Activated T-cell treated with anti-CD3 and anti-CD28 coated beads for 48 hours (primary cell): ENCODE results near the gene ACKR3.

ENCODE experiments used
- DNase-seq: peaks from one replicate; pipeline ENCODE4 v3.0.0-alpha.2; 2020; ENCODE audit warnings: low read depth

Gene ACKR3

GRCh38 chr2:236569573-236569973, at the start of gene ACKR3:
ACKR3 (plus strand) TSS chr2:236569825; CDS start chr2:236580466, 10,641 bp downstream.
- DNase-seq = peak; percentile 41

DNA sequence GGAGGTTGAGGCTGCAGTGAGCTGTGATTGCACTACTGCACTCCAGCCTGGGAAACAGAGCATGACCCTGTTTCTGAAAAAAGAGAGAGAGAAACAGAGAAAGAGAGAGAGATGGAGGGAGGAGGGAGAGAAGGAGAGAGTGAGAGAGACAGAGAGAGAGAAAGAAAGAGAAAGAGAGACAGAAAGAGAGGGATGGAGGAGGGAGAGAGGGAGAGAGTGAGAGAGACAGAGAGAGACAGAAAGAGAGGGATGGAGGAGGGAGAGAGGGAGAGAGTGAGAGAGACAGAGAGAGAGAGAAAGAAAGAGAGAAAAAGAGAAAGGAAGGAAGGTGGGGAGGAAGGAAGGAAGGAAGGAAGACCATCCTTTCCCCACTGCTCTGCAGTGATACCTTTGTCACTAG, 48.1 kb upstream of the ACKR3 start:
- DNase-seq = no peak

DNA sequence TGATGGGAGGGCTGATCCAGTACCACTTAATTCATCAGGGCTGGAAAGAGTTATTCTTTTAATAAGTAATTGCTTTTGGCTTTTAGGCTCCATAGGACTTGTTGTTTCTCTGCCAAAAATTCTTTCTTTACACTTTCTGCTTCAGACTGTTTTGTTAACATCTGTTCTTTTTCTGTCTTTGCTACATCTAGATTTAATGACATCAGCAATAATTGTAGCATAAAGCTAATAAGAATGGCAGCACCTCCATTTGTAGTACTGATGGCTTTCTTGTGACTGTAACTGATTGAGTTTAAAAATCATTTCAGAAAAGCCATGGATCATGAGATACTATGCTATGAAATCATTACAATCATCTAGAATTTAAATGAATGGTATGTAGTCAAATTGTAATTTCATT, 46.4 kb upstream of the ACKR3 start:
- no peak for DNase-seq

GRCh38 chr2:236525411-236525997, 44.1 kb upstream of the ACKR3 start:
- DNase-seq = no peak

DNA sequence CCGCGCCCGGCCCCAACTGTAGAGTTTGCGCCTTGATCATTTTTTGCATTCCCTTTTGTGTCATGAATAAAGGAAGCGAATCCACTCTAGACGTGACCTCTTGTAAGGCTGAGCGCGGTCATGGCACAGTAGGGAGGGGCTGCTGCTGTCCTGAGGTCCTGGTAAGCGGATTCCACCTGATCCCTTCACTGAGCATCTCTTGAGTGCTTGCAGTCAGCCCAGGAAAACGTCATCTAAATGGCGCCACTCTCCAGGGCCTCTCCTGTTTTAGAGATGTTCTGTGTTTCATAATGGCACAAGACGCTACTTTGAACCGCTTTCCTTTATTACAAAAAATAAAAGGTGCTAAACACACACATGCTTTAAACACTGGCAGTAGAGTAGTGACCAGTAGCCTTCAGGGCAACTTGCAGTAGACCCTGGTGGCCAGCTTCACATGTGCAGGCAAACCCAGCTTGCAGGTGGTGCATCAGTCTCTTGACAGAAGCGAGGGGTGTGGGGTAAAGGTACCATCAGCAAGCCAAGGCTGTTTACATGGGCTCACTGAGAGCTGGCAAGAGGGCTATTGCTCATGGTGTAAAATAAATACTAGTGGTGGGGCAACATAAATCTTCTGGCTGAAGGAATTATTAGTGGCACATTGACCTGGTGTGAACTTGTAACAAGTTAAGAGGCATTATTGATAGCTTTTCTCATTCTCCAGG, 43.0 kb upstream of the ACKR3 start:
- no peak for DNase-seq

- DNase-seq = no peak
Measured at GRCh38 chr2:236527159-236527630, 42.4 kb upstream of the ACKR3 start.

- no peak for DNase-seq
Measured at GRCh38 chr2:236529606-236530005, 40.0 kb upstream of the ACKR3 start.

GRCh38 chr2:236530512-236530911, 39.1 kb upstream of the ACKR3 start:
- no peak for DNase-seq

DNA sequence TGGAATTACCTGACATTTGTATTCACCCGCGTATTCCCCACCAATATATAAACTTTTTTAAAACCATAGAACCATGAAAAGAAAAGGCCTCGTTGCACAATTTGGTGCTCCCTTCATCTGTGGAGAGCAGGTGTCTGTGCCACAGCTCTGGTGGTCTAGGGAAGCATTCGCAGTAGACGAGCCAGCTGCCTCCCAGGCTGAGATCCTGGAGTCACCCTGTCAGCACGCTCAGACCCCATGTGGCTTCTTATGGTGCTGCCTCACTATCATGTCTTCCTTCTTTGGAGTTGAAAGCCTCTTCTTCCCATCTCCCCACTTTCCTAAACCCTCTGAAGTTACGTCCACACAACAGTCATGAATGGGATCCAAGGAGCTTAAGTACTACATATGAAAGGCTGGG, 38.4 kb upstream of the ACKR3 start:
- DNase-seq = no peak

DNA sequence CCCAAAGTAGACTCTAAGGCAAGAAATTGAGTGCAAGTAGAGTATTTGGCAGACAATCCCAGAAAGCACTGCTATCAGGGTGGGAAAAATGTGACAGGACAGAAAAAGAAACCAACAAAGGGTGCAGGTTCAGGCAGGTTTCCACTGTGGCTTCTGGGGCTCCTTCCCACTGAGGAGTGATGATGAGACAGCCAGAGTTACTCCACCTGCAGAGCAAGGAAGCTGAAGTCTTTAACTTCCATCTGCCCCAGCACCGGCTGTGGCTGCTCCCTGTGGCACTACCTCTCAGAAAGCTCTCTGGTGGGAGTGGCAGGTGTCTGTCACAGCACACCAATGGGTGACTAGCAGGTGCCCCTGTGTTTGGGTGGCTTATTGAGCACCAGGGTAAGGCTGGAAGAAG, 37.6 kb upstream of the ACKR3 start:
- DNase-seq = no peak

DNA sequence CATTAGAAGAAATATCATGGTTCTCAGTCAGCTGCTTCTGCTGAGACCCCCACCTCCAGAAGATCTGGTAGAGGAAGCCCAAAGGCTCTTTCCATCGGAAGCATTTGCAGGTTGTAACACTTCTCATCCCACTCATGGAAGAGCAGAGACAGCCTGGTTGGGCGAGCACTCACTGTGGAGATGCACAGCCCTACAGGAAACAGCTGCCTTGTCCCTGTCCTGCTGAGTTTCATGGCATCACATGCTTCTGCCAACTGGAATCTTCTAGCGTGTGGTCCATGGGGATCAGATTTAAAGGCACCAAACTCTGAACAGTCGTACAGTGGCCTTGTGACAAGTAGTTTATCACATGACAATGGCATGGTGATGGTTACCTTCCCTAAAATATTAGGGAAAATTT, 36.3 kb upstream of the ACKR3 start:
- no peak for DNase-seq

- no peak for DNase-seq
Measured at GRCh38 chr2:236535024-236535423, 34.6 kb upstream of the ACKR3 start.

DNA sequence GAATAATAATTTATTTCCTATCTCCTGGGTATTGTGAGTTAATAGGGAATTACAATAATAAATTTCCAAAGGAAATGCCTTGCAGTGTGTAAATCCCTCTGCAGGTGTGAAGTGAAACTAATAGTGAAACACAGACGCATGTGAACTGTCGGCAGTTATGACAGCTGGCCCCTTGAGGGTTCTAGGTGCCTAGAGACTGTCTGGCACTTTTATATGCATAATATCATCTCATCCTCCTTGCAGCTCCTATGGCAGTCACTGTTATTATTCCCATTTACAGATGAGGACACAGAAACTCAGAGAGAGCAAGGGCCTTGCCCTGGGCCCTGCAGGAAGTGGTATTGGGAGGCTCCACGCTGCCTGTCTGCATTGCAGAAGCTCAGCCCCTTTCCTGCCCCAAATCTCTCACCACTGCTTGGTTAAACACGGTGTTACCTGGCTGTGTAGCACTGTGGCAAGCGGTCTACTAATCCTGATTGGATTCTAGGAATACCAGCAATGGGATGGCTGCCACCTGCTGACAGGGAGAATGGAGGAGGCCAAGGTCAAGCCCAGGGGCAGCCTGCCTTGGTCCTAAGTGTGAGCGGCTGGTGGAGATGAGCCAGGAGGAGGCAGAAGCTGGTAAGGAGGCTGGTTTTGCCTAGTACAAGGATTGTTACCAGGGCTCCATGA, 32.8 kb upstream of the ACKR3 start:
- peak; percentile 31 for DNase-seq

GRCh38 chr2:236538242-236538641, 31.4 kb upstream of the ACKR3 start:
- no peak for DNase-seq

GRCh38 chr2:236541008-236541562, 28.5 kb upstream of the ACKR3 start:
- no peak for DNase-seq

DNA sequence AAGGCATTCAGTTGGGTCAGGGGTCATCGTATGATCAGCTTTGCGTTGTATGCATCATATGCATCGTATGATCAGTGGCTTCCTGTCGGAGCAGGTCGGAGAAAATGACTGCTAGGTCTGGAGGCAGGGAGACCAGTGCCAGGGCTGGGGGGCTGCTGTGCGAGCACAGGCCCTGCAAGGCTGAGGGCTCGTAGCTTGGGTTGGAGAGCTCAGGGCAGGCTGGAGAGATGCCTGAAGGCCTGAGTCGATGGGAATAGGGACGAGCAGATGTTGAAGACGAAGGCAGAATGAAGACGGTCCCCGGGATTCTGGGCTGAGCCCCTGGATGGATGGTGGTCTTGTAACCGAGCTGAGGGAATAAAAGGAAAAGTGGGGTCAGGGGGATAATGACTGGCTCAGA, 25.3 kb upstream of the ACKR3 start:
- no peak for DNase-seq

DNA sequence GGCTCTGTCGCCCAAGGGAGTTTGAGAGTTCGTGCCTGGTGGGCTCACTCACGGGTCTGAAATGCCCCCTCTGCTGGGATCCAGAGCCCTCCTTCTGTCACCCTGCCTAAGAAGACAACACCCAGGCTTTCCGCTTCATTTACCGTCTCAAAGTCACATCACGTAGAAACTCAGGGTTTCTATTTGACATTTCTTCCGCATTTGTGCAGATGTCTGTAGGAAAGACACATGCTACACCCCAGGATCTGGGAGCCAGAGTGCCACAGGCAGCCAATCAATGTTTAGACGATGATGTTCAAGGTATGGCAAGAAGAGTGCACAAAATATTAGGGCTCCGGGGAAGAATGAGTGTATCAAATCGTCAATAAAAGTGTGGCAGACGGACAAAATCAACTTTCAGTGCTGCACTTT, 24.4 kb upstream of the ACKR3 start:
- no peak for DNase-seq

DNA sequence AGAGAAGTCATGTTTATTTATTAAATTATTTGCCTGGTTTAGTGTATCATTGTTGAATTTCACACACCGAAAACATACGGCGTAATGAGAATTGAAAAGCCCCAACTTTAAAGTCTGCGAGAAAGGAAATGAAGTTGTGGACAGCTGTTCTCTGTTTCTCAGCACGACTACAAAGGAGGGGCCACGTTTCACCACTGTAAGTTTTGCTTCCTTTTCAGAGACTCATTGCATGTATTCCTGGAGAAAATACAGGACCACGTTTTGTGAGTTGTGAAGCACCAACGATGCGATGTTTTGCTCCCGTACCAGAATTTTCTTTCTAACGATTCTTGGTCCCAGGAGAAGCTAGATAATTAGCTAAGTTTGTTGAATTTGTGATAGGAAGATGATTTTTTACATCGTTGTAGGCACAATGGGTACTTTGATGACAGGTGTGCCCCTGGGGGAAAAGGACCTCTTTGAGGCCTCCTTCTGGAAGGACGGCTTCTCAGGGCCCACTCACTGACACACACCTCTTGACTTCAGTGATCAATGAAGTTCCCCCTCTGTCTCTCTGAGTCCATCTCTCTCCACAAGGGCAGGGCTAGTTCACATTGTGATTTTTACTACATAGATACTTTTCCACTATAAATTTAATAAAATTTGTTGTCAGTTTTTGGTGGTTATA, 23.7 kb upstream of the ACKR3 start:
- no peak for DNase-seq

GRCh38 chr2:236546561-236547002, 23.0 kb upstream of the ACKR3 start:
- DNase-seq = no peak

GRCh38 chr2:236547725-236548124, 21.9 kb upstream of the ACKR3 start:
- DNase-seq = no peak

DNA sequence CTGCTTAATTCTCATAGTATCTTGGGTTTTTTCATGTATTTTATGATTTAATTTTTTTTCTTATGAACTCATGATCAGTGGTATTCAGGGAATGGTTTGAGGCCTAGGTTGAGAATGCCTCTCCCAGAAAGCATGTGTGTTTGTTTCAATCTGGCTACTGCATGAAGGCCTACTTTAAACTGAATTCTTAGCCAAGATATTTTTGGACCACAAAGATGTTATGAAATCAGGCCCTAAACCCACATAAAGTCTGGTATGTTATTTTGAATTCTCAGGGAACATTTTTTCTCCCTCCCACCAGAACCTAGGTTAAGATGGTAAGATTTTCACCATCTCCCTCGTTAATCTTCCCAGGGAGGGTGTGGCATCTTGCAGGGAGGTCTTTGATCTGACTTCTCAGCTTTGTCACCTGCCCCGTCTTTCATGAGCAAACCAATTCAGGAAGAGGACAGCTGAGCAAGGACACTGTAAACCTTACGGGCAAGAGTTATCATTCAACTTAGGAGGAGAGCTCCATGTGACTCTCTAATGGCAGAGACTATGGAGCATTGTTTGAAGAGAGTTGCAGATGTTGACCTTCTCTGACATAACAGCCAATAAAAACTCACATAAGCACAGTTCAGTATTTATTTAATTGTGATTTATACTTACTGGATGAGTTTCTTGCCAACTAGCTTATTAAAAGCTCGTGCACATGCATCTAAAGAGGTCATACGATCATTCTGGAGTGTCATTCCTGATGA, 21.3 kb upstream of the ACKR3 start:
- DNase-seq = no peak

DNA sequence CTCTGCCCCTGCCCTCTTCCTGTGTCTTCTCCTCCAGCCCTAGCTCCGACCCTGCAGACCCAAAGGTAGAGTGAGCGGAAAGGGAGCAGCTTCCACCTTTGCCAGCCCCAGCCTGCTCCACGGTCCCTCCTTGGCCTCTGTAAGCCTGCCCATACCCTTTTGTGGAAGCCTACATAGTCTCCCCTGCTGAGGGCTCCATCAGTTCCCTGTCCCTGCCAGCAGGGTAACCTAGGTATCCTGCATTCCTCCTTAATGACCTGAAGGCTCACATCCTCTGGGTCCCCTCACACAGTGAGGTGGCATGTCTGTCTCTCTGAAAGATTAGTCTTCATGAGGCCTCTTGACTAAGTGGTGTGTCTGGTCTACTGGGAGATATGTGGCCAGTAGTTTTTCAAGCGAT, 20.5 kb upstream of the ACKR3 start:
- no peak for DNase-seq
